22Rv1 (cell line): ENCODE measurements around the gene PAFAH1B1.

Experiments
- CTCF ChIP-seq: fragments of 450-650 bp; IDR thresholded peaks from 2 replicates; pipeline ENCODE4 v1.5.1; 2017; ENCODE audit warnings: mild to moderate bottlenecking
- ZFX ChIP-seq: fragments of 450-650 bp; IDR thresholded peaks from 2 replicates; pipeline ENCODE4 v1.6.1; 2017; ENCODE audit warnings: antibody characterized with exemption, borderline replicate concordance

GRCh38 chr17:2708585-2709182 lies 115.2 kb downstream of the PAFAH1B1 start:
- TF ChIP-seq CTCF, result no peak
- TF ChIP-seq ZFX, result no peak
